ENCODE measurements around the gene LRRFIP1. TPM values are rescaled to one million over a fixed set of nuclear protein-coding genes. Genes with fewer than 3 reads are reported as not detected.

LRRFIP1 gene
- polyA plus RNA-seq, 1 donor, result 101 TPM

DNA sequence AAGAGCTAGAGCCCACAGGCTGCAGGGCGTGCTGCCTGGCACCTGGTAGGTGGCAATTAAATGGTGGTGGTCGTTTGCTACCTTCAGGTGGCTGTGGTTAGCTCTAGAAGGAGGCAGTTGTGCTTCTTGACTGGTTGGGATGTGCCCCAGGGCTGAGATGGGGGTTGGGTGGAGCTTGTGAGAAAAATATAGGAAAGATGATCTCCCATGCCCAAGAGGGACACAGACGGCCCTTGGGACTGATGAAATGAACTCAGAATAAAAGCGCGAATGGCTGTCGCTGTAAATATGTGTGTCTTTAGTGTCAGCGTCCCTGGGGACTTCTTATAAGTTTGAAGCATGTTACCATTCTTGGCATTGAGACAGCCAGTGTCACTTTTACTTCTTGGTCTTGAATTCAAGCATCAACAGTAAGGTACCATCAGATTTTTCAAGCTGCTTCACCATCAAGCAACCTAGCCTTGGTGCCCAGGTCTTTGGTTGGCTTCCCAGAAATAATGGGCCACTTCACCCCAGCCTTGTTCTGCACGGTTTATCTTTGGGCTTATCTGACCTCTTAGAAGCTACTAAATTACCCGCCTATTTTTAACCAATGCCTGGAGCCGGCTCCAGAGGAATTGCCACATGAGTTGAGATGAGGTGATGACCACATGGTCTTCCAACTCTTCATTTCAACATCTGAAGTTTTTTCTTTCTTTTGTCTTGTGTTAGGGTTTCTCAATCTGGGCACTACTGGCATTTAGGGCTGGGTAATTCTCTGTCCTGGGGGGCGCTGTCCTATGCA lies 11.9 kb downstream of the LRRFIP1 start:
- no peak for DNase-seq

DNA sequence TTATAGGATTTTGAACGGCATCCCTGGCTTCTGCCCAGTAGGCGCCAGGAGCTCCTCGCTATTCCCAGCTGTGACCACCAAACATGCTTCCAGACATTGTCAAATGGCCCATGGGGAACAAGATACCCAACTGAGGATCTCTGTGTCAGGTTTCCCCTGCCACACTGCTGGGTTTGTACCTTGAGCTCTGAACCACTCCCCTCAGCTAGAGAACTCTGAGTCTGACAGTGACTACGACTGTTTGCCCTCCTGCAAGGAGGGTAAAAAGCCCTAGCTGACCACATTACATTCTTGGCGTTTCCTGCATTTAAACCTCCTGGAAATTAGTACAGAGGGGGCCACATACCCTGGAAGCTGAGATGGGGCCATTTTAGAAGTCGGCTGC lies 12.4 kb downstream of the LRRFIP1 start:
- no peak for DNase-seq

DNA sequence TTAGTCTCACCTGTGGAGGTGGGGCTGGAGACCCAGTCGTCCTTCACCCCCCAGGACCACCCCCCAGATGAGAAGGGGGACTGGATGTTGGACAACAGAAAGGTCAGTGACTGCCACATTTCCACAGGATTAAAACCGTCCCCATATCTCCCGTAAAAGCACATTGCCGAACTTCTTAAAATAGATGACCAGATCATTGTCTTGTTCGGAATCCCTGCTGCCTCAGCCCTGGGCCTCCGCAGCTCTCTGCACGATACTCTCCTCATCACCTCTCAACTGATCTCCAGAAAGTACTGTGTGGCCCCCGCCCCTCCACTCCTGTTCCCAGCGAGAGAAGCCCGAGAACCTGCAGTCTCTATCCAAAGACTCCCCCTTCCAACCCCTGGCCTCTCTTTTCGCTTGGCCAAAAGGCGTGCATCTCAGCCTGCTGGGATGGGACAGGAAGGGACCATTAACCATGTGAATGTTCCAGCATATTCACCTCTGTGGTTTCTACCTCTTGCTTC lies 13.2 kb downstream of the LRRFIP1 start:
- DNase-seq, result no peak

DNA sequence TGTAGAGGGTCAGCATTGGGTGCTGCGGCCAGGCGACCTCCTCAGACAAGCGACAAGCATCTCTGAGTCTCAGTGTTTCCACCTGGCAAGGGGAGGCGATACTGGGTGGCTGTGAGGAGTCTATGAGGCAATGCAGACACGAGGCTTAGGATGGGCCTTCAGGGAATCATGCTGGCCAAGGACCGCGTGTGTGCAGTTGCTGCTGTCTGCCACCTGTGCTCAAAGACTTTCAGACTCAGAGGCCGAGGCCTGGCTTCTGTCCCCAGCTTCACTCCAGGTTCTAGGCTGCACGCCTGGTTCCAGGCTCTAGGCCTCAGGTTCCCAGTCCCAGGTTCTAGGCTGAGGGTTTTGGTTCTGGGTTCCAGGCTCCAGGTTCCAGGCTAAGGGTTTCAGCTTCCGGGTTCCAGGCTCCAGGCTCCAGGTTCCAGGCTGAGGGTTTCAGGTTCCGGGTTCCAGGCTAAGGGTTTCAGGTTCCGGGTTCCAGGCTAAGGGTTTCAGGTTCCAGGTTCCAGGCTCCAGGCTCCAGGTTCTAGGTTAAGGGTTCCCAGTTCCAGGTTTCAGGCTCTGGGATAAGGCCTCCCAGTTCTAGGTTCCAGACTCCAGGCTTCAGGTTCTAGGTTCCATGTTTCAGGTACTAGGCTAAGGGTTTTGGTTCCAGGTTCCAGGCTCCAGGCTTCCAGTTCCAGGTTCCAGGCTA lies 14.8 kb downstream of the LRRFIP1 start:
- no peak for DNase-seq

DNA sequence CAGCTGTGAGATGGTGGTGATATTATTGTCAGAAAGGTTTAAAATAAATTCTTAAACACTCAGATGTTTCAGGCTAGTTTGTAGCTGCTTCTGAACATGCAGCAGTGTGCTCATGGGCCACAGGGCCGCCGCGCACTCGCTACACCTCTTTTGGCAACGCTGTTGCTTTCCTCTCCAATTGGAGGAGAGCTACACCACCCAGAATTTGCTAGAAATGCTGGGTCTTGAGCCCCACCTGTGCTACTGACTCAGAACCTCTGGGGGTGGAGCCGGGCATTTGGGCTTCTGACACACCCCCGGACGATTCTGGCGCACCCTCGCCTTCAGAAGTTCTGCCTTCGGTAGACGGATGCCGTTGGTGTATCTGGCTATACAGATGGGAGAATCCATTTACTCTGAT lies 15.7 kb downstream of the LRRFIP1 start:
- no peak for DNase-seq

DNA sequence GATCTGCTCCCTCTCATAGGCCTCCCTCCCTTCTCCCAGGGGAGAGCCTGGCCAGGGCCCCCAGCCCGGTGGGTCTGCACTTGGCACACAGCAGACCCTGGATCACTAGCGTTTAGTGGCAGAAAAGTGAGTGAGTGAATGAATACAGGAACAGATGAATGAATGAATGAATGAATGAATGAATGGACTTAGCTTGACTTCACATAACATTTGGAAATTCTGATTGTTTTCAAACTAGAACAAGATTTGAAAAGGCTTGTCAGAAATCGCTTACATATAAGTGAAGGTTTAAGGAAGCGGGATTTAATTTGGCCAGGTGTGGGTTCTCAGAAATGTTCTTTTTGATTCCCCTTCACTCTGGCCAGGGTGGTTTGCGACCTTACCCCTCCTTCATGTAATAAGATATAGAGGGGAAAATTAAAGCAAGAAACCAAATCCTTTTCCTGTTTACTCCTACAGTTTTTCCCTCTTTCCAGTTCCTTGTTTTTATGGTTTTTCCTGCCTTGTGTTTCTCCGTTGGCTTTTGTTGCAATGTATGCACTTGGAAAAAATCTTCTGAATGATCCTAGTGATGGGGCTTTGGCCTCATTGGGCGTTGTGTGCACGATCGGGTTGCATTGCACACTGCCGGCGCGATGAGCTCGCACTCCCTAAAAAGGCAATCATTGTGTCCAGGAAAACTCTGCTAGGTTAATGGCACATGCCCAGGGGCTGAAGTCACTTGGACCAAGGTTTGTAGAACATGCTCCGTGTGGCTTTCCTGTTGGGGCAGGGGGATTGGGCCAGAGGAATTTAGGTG lies 16.4 kb downstream of the LRRFIP1 start:
- no peak for DNase-seq

DNA sequence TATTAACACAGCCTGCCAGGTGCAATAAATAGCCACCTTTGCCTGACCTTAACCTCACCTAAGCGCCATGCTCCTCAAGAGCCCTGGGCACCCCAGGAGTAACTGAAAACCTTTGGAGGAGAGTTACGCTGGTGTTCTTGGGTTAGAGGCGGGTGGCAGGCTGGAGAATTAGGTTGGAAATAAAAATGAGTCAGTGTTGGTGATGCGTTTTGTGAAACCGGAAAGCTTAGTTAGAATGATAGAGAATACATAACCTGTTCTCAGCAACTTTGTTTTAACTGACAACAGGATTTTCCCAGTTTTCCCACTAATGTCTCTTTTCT lies 17.0 kb downstream of the LRRFIP1 start:
- no peak for DNase-seq

DNA sequence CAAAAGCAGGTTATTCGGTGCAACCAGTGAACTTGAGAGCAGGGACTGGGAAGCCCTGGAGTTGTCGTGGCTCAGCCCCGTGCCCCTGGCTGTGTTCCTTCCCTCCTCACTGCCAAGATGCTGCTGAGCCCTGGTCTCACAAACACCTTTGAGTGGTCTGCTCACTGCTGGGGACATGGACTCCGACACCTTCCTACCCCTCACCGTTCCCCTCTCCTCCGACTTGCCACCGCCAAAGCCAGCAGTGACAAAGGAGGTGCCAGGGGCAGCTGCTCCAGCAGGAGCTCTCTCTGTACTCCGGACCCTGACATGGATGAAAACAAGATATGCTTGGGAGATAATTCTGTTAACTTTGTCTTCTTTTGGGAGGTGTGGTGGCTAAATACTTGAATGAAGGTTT lies 17.9 kb downstream of the LRRFIP1 start:
- DNase-seq, result no peak

DNA sequence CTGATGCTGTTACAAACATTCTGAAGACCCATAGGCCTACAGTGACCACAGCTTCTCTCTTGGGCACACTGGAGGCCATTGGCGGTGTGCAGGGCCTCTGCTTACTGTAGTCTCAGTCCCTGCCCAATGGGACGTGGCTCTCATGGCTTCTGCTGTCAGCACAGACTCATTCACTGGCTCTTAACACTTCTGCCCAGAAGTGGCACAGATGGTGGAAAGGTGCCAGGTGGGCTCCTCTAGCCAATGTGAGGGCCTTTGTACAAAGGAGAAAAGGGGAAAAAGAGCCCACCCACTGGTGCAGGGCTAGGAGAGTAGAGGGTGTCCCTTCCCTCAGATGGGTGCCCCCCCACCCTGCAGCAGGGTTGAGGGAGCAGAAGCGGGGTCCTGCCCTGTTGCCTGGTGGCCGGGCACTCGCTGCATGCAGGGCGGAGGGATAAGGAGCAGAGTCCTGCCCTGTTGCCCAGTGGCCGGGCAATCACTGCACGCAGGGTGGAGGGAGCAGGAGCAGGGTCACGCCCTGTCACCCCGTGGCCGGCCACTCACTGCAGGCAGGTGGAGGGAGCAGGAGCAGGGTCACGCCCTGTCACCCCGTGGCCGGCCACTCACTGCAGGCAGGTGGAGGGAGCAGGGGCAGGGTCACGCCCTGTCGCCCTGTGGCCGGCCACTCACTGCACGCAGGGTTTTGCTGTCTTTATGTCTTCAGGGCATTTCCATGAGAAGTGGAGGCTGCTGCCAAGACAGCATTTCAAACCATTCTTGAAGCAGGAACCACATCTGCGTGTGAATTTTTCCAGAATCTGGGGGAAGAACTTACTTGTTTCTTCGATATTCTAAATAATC lies 20.0 kb downstream of the LRRFIP1 start:
- no peak for DNase-seq

DNA sequence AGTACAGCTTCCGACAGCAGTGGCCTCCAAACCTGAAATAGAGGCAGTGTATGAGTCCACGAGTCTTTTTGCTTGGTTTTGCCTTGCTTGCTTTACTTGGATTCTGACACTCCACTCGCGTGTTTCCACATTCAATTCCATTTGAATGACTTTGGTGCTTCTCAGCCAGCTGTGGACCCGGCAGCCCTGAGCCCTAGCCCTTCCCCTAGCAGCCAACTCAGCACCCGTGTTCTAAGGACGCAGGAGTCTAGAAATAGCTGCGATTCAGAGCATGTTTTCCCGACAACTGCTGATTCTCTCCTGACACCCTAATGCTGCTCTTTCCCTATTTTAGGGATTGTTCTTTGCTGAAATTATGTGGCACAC lies 20.6 kb downstream of the LRRFIP1 start:
- no peak for DNase-seq

DNA sequence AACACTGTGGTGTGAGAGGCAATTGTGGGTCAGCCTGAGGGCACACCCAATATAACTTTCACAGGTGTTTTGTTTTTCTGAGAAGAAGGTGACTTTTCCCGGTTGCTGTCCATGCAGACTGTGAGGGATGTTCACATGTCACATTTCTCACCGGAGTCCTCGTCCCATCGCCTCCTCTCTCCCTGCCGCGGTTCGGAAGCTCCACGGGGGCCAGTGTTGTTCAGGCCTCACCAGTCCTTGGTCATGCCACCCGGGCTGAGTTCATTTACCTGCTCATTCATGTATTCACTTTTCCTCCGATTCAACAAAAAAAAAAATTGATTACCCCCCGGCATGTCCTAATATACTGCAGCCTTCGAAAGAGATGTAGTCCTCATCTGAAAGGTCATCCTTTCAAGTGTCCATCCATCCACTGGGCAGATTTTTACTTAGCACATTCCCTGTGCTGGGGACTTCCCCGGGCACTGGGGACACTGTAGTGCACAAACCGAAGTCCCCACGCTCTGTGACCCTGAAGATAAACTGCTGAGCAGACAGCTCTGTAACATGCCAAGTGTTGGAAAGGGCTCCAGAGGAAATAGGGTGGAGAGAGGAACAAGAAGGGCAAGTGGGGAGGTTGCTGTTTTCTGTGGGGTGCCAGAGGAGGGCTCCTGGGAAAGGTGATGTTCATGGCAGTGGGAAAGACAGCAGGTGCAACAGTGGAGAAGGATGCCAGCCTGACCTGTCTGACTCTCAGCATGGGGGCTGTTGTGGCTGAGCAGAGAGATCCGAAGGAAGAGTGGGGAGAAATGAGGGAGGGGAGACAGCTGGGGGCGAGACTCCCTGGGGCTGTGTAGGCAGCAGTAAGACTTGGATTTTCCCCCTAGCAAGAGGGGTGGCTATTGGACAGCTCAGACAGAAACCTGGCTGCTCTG lies 22.4 kb downstream of the LRRFIP1 start:
- DNase-seq, result no peak

DNA sequence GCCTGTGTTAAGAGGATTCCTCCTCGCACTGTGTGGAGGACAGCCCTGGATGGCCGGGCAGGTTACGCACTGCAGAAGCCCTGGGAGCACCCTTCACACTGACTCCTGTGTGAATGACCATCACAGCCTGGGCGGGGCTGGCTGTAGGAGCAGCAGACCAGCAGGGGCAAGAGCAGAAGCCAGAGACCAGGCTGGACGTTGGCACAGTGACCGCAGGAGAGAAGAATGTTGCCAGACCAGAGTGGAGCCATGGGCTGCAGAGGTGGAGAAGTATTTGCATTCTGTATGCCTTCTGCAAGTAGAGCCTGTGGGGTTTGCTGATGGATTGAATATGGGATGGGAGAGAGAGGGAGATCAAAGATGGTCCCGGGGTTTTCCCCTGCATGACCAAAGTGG lies 23.1 kb downstream of the LRRFIP1 start:
- DNase-seq, result no peak

DNA sequence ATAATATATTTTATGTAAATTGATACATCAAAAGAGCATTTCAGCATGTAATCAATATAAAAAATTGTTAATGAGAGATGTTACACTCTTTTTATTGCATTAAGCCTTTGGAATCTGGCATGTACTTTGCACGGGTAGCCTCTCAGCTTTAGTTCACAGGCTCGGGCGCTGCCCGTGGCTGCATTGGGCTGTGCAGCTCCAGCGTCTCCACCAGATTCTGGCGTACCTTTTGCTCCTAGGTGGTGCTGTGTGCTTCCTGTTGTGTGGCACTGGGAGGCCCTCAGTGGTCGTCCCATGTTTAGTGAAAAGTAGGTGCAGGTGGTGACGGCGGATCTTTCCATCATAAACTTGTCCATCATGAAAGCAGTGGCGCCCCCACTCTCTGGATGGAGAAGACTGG lies 24.4 kb downstream of the LRRFIP1 start:
- no peak for DNase-seq

DNA sequence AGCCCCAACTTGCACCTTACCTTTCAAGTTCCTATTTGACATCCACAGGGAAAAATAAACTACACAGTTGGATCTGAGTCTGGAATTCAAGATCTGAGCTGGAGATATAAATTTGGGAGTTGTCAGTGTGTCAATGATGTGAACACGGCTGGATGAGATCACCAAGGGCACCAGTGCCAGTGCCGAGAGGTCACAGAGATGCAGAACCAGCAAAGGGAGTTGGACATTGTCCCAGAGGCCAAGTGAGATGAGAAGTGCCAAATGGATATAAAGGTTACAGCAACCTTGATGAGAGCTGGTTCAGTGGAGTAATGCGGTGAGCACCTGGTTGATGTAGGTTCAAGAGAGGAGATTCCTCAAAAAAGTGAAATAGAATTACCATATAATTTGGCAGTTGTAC lies 24.8 kb downstream of the LRRFIP1 start:
- no peak for DNase-seq

DNA sequence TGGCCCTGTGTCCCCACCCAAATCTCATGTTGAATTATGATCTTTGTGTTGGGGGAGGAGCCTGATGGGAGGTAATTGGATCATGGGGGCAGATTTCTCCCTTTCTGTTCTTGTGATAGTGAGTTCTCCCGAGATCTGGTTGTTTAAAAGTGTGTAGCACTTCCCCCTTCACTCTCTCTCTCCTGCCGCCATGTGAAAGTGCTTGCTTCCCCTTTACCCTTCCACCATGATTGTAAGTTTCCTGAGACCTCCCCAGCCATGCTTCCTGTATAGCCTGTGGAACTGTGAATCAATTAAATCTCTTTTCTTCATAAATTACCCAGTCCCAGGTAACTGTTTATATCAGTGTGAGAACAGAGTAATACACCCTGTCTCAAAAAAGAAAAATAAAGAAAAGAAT lies 25.5 kb downstream of the LRRFIP1 start:
- no peak for DNase-seq

DNA sequence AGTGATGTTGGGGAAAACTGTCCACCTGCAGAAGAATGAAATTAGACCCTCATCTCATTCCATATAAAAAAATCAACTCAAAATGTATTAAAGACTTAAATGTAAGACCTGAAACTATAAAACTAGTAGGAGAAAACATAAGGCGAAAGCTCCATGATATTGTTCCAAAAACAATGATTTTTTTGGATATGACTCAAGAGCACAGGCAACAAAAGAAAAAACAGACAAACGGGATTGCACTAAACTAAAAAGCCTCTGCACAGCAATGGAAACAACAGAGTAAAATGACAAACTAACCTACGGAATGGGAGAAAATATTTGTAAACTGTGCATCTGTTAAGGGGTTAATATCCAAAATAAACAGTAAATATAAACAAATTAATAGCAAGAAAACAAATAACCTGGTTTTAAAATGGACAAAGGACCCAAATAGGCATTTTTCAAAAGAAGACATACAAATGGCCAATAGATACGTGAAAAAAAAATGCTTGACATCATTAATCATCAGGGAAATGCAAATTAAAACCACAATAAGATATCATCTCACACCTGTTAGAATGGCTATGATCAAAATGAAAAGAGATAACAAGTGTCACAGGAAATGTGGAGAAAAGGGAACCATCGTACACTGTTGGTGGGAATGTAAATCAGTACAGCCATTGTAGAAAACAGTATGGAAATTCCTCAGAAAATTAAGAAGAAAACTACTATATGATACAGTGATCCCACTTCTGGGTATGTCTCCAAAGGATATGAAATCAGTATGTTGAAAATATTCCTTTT lies 26.6 kb downstream of the LRRFIP1 start:
- no peak for DNase-seq

DNA sequence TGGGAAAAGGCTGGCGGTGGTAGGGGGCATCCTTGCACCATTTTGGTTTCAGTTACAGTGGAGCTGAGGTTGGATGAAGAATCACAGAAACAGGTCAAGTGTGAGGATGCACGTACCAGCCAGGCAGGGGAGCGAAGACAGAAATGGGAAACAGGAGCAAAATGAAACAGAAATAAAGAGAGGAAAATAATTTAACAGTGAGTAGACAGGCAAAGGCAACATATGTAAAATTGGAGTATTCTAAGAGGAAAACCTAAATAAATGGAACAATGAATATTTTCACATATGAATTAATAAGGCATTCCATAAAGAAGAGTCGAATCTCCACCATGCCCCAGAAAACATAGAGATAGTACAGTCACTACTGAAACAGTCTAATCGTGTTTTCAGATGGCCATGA lies 29.7 kb downstream of the LRRFIP1 start:
- DNase-seq, result no peak

DNA sequence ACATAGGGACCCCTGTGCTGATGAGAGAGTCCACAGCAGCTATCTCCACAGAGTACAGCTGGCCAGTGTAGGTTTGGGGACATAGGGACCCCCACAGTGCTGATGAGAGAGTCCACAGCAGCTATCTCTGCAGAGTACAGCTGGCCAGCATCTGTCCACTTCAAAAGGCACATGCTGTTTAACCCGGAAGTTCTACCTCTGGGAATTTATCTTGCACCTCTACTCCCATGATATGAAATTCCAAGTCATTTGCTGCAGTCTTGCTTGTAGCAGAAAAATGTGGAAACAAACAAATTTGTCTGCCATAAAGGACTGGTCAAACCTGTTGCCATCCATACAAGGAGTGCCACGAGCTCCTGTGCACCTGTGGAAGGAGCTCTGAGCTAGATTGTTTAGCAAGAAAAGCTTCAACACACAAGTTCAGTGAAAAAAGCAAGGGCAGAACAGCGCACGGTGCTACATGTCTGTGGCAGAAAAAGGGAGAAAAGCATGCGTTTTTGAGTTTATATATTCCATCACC lies 33.1 kb downstream of the LRRFIP1 start:
- DNase-seq, result no peak

DNA sequence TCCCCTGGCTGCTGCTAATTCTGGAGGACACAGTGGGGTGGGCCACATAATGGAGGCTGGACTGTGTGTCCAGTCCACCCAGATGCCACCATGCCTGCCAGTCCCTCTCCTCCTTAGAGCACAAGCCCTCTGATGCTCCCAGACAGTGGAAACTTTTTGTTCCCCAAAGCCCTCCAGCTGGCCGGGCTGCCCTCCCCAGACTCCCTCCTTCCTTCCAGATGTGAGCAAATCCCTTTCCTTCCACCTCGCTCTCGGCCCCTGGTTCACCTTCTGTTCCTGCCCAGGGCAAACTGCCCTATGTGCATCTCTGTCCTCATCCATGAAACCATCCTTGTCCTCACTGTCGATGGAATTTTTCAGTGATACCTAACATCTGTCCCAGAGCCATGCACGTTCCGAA lies 33.9 kb downstream of the LRRFIP1 start:
- no peak for DNase-seq

DNA sequence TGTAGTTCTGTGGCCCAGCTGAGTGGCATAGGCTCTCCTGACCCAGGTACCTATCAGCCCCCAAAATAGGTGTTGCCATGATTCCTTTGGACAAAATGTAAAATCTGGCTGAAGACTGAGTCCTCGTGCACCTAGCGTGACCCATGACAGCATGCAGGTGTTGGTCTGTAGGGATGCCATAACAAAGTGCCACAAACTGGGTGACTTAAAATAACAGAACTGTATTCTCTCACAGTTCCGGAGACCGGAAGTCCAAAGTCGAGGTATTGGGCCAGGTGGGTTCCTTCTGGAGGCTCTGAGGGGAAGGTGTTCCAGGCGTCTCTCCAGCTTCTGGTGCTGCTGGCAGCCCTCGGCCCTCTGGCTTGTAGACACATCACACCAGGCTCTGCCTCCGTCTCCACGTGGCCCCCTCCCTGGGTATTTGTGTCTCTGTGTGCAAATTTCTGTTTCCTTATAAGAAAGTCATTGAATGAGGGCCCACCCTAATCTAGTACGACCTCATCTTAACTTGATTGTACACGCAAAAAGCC lies 34.5 kb downstream of the LRRFIP1 start:
- no peak for DNase-seq

All from left kidney (tissue), 2 donors.